HepG2 (cell line): Measurements from ENCODE around the gene ABHD2. TPM values are rescaled to one million over a fixed set of nuclear protein-coding genes. Genes with fewer than 3 reads are reported as not detected.

ENCODE experiments used
- ADNP ChIP-seq: sonication (generic); formaldehyde crosslinking; IDR thresholded peaks from 2 replicates; pipeline ENCODE4 v1.4.0; 2020; ENCODE audit warnings: missing genetic modification reagents
- AKAP8 ChIP-seq: sonication (generic); formaldehyde crosslinking; IDR thresholded peaks from 2 replicates; pipeline ENCODE4 v1.5.1; 2020; ENCODE audit warnings: mild to moderate bottlenecking, missing genetic modification reagents
- BCL3 ChIP-seq: sonication (generic); formaldehyde crosslinking; IDR thresholded peaks from 2 replicates; pipeline ENCODE4 v1.5.1; 2020; ENCODE audit warnings: mild to moderate bottlenecking, missing genetic modification reagents, moderate library complexity
- CENPT ChIP-seq: sonication (generic); formaldehyde crosslinking; IDR thresholded peaks from 2 replicates; pipeline ENCODE4 v1.8.0; 2022; ENCODE audit warnings: low read depth, mild to moderate bottlenecking, moderate library complexity, missing genetic modification reagents
- CERS6 ChIP-seq: sonication (generic); formaldehyde crosslinking; IDR thresholded peaks from 2 replicates; pipeline ENCODE4 v1.5.0; 2020; ENCODE audit warnings: missing genetic modification reagents
- CHD4 ChIP-seq: fragments of 200-600 bp; sonication (generic); IDR thresholded peaks from 2 replicates; pipeline ENCODE4 v1.7.0; 2017; ENCODE audit warnings: mild to moderate bottlenecking, low read length, borderline replicate concordance
- FOSL2 ChIP-seq: sonication (generic); formaldehyde crosslinking; IDR thresholded peaks from 2 replicates; pipeline ENCODE4 v1.4.0; 2020; ENCODE audit warnings: missing genetic modification reagents
- GZF1 ChIP-seq: sonication (generic); formaldehyde crosslinking; IDR thresholded peaks from 2 replicates; pipeline ENCODE4 v1.5.1; 2020; ENCODE audit warnings: mild to moderate bottlenecking, missing genetic modification reagents
- HMG20B ChIP-seq: conservative IDR thresholded peaks from 2 replicates; pipeline ENCODE4 v1.6.1; 2016; ENCODE audit warnings: missing genetic modification reagents, missing compliant biosample characterization
- IKZF4 ChIP-seq: sonication (generic); formaldehyde crosslinking; IDR thresholded peaks from 2 replicates; pipeline ENCODE4 v1.5.1; 2020; ENCODE audit warnings: borderline replicate concordance, mild to moderate bottlenecking, low read depth, missing genetic modification reagents; ENCODE audit errors: not compliant biosample characterization
- KAT8 ChIP-seq: IDR thresholded peaks from 2 replicates; pipeline ENCODE4 v1.6.1; 2016; ENCODE audit warnings: missing genetic modification reagents, missing compliant biosample characterization
- KLF16 ChIP-seq, 2 experiments: sonication (generic) in 1 of 2; formaldehyde crosslinking in 1 of 2; IDR thresholded peaks; 2 replicates each; pipeline versions ENCODE4 v1.6.1 to v1.8.0; 2016 to 2023; ENCODE audit warnings: missing genetic modification reagents in 2 of 2, missing compliant biosample characterization in 1 of 2
- PHF5A ChIP-seq: IDR thresholded peaks from one replicate; pipeline ENCODE4 v1.6.1; 2018; ENCODE audit warnings: low read depth, missing genetic modification reagents; ENCODE audit not compliant: unreplicated experiment
- PITX1 ChIP-seq: sonication (generic); formaldehyde crosslinking; IDR thresholded peaks from 2 replicates; pipeline ENCODE4 v1.5.1; 2020; ENCODE audit warnings: mild to moderate bottlenecking, missing genetic modification reagents
- SAP130 ChIP-seq: IDR thresholded peaks from 2 replicates; pipeline ENCODE4 v1.6.1; 2016; ENCODE audit warnings: low read depth
- TAF15 ChIP-seq: fragments of 200-400 bp; formaldehyde crosslinking; IDR thresholded peaks from one replicate; pipeline ENCODE4 v1.6.1; 2018; ENCODE audit warnings: mild to moderate bottlenecking, low read depth, low read length; ENCODE audit not compliant: poor library complexity, severe bottlenecking
- ZNF232 ChIP-seq: sonication (generic); formaldehyde crosslinking; IDR thresholded peaks from 2 replicates; pipeline ENCODE4 v1.4.0; 2020; ENCODE audit warnings: missing genetic modification reagents, borderline replicate concordance
- ZNF326 ChIP-seq: sonication (generic); formaldehyde crosslinking; IDR thresholded peaks from 2 replicates; pipeline ENCODE4 v1.4.0; 2020; ENCODE audit warnings: missing genetic modification reagents, borderline replicate concordance
- ZNF598 ChIP-seq: sonication (generic); formaldehyde crosslinking; IDR thresholded peaks from 2 replicates; pipeline ENCODE4 v1.5.1; 2020; ENCODE audit warnings: mild to moderate bottlenecking, missing genetic modification reagents, borderline replicate concordance
- ZNF614 ChIP-seq: IDR thresholded peaks from 2 replicates; pipeline ENCODE4 v1.6.1; 2018; ENCODE audit warnings: missing biosample characterization, missing genetic modification reagents, inconsistent platforms, borderline replicate concordance
- ZNF775 ChIP-seq: sonication (generic); formaldehyde crosslinking; IDR thresholded peaks from 2 replicates; pipeline ENCODE4 v1.4.0; 2020; ENCODE audit warnings: missing genetic modification reagents, mild to moderate bottlenecking, moderate library complexity, borderline replicate concordance
- polyA plus RNA-seq, 8 experiments: library from polyadenylated mRNA; depleted of rRNA in 3 of 8; stranded (reverse) in 7 of 8; unstranded in 1 of 8; fragments of >200 nt; fragmentation: Illumina TruSeq in 4 of 8; extraction: Trizol in 4 of 8; gene quantifications; 2 replicates each; pipeline versions ENCODE4 v1.2.1 to v1.2.3, GENCODE V29; 2011 to 2016; ENCODE audit warnings: low read depth in 4 of 8, missing spikeins in 1 of 8, mixed read lengths in 1 of 8; ENCODE audit not compliant: insufficient read depth in 1 of 8
- total RNA-seq, 5 experiments: library from RNA; depleted of rRNA; stranded (reverse); fragments of >200 nt; fragmentation: Illumina TruSeq; extraction: Trizol; gene quantifications; 2 replicates each; pipeline ENCODE4 v1.2.3, GENCODE V29; 2016; ENCODE audit warnings: low read depth in 1 of 5
- TF ChIP-seq, protein P1 (sequence below): sonication (generic); formaldehyde crosslinking; IDR thresholded peaks from 2 replicates; pipeline ENCODE4 v1.8.0; 2022; ENCODE audit warnings: mild to moderate bottlenecking, missing genetic modification reagents, moderate library complexity
- TF ChIP-seq, protein P2 (sequence below): sonication (generic); formaldehyde crosslinking; IDR thresholded peaks from 2 replicates; pipeline ENCODE4 v1.8.1; 2023; ENCODE audit warnings: mild to moderate bottlenecking, moderate library complexity, missing genetic modification reagents
- TF ChIP-seq, protein P3 (sequence below): IDR thresholded peaks from 2 replicates; pipeline ENCODE4 v1.6.1; 2012; ENCODE audit warnings: low read length, improper control_type of control experiment

Gene ABHD2
- total and polyA plus RNA-seq, 2 of the 13 experiments (the other 11 are each of a cell fraction or from before 2014, with no cell fraction given), result 14.8 to 22.4 TPM

DNA sequence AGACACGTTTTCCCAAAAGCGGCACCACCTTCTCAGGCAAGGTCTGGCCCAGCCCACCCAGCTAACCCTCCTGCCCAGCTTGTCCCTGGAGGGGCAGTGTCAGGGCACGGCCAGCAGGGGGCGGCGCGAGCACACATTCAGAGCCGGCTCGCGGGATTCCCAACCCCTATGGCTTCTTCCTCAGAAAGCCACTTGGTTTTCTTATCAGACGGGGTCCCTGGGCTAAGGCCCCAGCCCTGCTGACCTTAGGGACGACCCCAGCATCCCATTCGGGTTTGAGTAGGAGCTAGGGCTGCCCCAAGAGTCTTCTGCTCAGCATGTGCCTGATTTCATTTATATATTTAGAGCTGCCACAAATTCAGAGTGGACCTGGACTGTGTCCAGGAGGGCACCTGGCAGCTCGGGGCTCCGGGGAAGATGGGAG lies 118.7 kb downstream of the ABHD2 start (continued):
- TF ChIP-seq KLF16 (CRISPR knock-in tag; IDR thresholded peaks at IDR 0.05) (0 out of 4 replicates have a peak, but pooled peaks of 1 of the 2 experiments have one; percentile 40), HMG20B (no peak), ZNF614 (CRISPR knock-in tag) (no peak), IKZF4 (CRISPR knock-in tag) (no peak), CHD4 (no peak), PHF5A (CRISPR knock-in tag) (no peak), SAP130 (CRISPR knock-in tag) (peak; percentile 31; the same call in 1 of the 2 replicates), CENPT (CRISPR knock-in tag) (no peak), ZNF326 (CRISPR knock-in tag) (no peak), ZNF598 (CRISPR knock-in tag) (no peak), TAF15 (no peak), AKAP8 (no peak), BCL3 (no peak), KAT8 (CRISPR knock-in tag) (no peak), ZNF232 (CRISPR knock-in tag) (no peak), ADNP (CRISPR knock-in tag) (no peak), GZF1 (CRISPR knock-in tag) (no peak), FOSL2 (CRISPR knock-in tag) (no peak), ZNF775 (CRISPR knock-in tag) (no peak), CERS6 (CRISPR knock-in tag) (no peak), PITX1 (no peak)
- TF ChIP-seq, protein P1, sequence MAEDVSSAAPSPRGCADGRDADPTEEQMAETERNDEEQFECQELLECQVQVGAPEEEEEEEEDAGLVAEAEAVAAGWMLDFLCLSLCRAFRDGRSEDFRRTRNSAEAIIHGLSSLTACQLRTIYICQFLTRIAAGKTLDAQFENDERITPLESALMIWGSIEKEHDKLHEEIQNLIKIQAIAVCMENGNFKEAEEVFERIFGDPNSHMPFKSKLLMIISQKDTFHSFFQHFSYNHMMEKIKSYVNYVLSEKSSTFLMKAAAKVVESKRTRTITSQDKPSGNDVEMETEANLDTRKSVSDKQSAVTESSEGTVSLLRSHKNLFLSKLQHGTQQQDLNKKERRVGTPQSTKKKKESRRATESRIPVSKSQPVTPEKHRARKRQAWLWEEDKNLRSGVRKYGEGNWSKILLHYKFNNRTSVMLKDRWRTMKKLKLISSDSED, result no peak
- TF ChIP-seq, protein P2, sequence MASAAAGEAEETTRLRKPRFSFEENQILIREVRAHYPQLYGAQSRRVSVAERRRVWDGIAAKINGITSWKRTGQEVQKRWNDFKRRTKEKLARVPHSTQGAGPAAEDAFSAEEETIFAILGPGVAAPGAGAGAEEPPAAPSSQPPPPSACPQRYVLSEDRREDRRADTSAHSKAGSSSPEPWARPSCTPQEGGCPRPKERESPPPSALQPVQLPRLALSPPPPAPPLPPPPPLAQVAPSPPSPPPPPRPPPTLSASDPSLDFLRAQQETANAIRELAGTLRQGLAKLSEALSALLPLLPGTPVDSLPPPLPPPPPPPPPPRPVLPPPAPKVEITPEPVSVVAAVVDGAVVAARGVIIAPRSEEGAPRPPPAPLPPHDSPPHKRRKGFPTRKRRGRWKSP (CRISPR knock-in tag), result no peak
- TF ChIP-seq, protein P3, sequence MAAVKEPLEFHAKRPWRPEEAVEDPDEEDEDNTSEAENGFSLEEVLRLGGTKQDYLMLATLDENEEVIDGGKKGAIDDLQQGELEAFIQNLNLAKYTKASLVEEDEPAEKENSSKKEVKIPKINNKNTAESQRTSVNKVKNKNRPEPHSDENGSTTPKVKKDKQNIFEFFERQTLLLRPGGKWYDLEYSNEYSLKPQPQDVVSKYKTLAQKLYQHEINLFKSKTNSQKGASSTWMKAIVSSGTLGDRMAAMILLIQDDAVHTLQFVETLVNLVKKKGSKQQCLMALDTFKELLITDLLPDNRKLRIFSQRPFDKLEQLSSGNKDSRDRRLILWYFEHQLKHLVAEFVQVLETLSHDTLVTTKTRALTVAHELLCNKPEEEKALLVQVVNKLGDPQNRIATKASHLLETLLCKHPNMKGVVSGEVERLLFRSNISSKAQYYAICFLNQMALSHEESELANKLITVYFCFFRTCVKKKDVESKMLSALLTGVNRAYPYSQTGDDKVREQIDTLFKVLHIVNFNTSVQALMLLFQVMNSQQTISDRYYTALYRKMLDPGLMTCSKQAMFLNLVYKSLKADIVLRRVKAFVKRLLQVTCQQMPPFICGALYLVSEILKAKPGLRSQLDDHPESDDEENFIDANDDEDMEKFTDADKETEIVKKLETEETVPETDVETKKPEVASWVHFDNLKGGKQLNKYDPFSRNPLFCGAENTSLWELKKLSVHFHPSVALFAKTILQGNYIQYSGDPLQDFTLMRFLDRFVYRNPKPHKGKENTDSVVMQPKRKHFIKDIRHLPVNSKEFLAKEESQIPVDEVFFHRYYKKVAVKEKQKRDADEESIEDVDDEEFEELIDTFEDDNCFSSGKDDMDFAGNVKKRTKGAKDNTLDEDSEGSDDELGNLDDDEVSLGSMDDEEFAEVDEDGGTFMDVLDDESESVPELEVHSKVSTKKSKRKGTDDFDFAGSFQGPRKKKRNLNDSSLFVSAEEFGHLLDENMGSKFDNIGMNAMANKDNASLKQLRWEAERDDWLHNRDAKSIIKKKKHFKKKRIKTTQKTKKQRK, result no peak
